Panc1 (cell line): ENCODE results near the gene TACR1. TPM values are rescaled to one million over a fixed set of nuclear protein-coding genes. Genes with fewer than 3 reads are reported as not detected.
A peak's percentile ranks its signal among the peaks of the same experiment; 100 is the strongest.

Experiments
- ATAC-seq: fragments of 200-7000 bp; cut with Tn5 transposase; 2 replicates; pipeline ENCODE4 v1.9.1; 2020; ENCODE audit warnings: mild to moderate bottlenecking, moderate library complexity
- BruUV-seq: library from RNA; stranded (reverse); fragments of 400-500 nt; replicated peaks from 2 replicates; lab custom pipeline; 2021; lab: Mats Ljungman, UMichigan
- CTCF ChIA-PET: fragments of 300-600 bp; sonication (Branson Sonifier 250); formaldehyde crosslinking; loops from one replicate; lab custom pipeline; 2022; ENCODE audit warnings: antibody characterized with exemption; lab: Charles Lee
- POLR2A ChIA-PET: fragments of 300-600 bp; sonication (Branson Sonifier 250); formaldehyde crosslinking; loops from one replicate; lab custom pipeline; 2022; ENCODE audit warnings: antibody characterized with exemption; lab: Charles Lee
- DNase-seq: peaks from one replicate; pipeline ENCODE4 v3.0.0-alpha.2; 2010; ENCODE audit warnings: low read depth, low spot score
- H3K27ac ChIP-seq: 2 replicates; pipeline ENCODE4 v1.5.1; 2011; ENCODE audit warnings: mild to moderate bottlenecking, low read length, inconsistent platforms
- H3K27me3 ChIP-seq: fragments of 200-500 bp; sonication (Bioruptor generic); 2 replicates; pipeline ENCODE4 v1.6.0; 2014; ENCODE audit warnings: low read length, inconsistent platforms; ENCODE audit not compliant: control insufficient read depth, insufficient read depth
- H3K36me3 ChIP-seq: fragments of 200-500 bp; sonication (Bioruptor generic); 2 replicates; pipeline ENCODE4 v1.5.1; 2014; ENCODE audit warnings: inconsistent platforms, mild to moderate bottlenecking, low read length, moderate library complexity; ENCODE audit not compliant: control insufficient read depth, insufficient read depth
- H3K4me1 ChIP-seq: 2 replicates; pipeline ENCODE4 v1.5.1; 2011; ENCODE audit warnings: inconsistent platforms, mild to moderate bottlenecking, low read length, moderate library complexity; ENCODE audit not compliant: control insufficient read depth, insufficient read depth
- H3K4me3 ChIP-seq, 2 experiments: 2 replicates each; pipeline ENCODE4 v1.5.1; 2011 to 2012; ENCODE audit warnings: low read depth in 2 of 2, low read length in 2 of 2, mild to moderate bottlenecking in 2 of 2, inconsistent platforms in 1 of 2, moderate library complexity in 1 of 2
- H3K9me3 ChIP-seq: fragments of 200-500 bp; sonication (Bioruptor generic); 2 replicates; pipeline ENCODE4 v1.5.1; 2014; ENCODE audit warnings: low read depth, mild to moderate bottlenecking, inconsistent platforms, low read length, moderate library complexity; ENCODE audit not compliant: control insufficient read depth, insufficient read depth
- CTCF ChIP-seq: fragments of 450-650 bp; IDR thresholded peaks from 2 replicates; pipeline ENCODE4 v1.5.1; 2017; ENCODE audit warnings: mild to moderate bottlenecking
- POLR2AphosphoS5 ChIP-seq: IDR thresholded peaks from 2 replicates; pipeline ENCODE4 v1.6.1; 2012; ENCODE audit warnings: mild to moderate bottlenecking, low read depth, low read length, moderate library complexity
- REST ChIP-seq, 2 experiments: IDR thresholded peaks; 2 replicates each; pipeline ENCODE4 v1.6.1; 2011 to 2012; ENCODE audit warnings: low read depth in 2 of 2, control low read depth in 1 of 2, low read length in 1 of 2, mild to moderate bottlenecking in 1 of 2, moderate library complexity in 1 of 2; ENCODE audit not compliant: insufficient read depth in 1 of 2
- SIN3A ChIP-seq: IDR thresholded peaks from 2 replicates; pipeline ENCODE4 v1.6.1; 2012; ENCODE audit warnings: low read depth, mild to moderate bottlenecking, low read length, moderate library complexity, borderline replicate concordance; ENCODE audit not compliant: insufficient read depth
- TCF7L2 ChIP-seq: IDR thresholded peaks from 2 replicates; pipeline ENCODE4 v1.6.1; 2011; ENCODE audit warnings: mild to moderate bottlenecking, low read depth, low read length, inconsistent platforms
- in situ Hi-C: cut with HindIII; loops from 2 replicates; pipeline ENCODE4 v1.10.0; 2016; ENCODE audit warnings: low sequenced_read_pairs, low pct_unique_long_range_greater_than_20kb
- intact Hi-C: fragments of 100-400 bp; cut with micrococcal nuclease; formaldehyde crosslinking; loops from one replicate; pipeline ENCODE4 v1.10.0; 2022; ENCODE audit not compliant: unreplicated experiment
- total RNA-seq: library from RNA; stranded (reverse); gene quantifications from one replicate; pipeline ENCODE4 v1.2.1, GENCODE V29; 2021; ENCODE audit not compliant: unreplicated experiment

The TACR1 gene
- total RNA-seq, 1 experiment from 2014 or later, result not detected

GRCh38 chr2:75065402-75066008 lies 133.8 kb downstream of the TACR1 start:
- ATAC-seq (no peak), DNase-seq (no peak)
- Histone ChIP-seq H3K9me3 (no peaks in the 10 kb centered on the region; the same call in 1 of the 2 replicates), H3K27me3 (no peaks in the 10 kb centered on the region), H3K36me3 (no peaks in the 10 kb centered on the region), H3K27ac (no peak overlapping the region), H3K4me1 (no peaks in the 10 kb centered on the region), H3K4me3 (no peak overlapping the region)
- CTCF ChIA-PET, result interaction anchor here (0.5 to 1.0 kb wide), 2 partner anchors 375 to 543 kb away, joined by 3 to 4 read pairs; no protein-coding TSS in a partner anchor
- intact Hi-C loops, result loop anchor here (10.0 kb wide), 1 partner anchor 559 kb away; no protein-coding TSS in a partner anchor
- BruUV-seq, result no TSS peak
- in situ Hi-C loops, result no loop called here
- POLR2A ChIA-PET, result no interaction called here
- no peak for TF ChIP-seq CTCF
- no peak for TF ChIP-seq TCF7L2
- no peak for TF ChIP-seq REST (IDR thresholded peaks at IDR 0.05; ENCODE audit: insufficient read depth in 1 of 2, low read depth in 2 of 2, low read length in 1 of 2)
- no peak for TF ChIP-seq SIN3A
- no peak for TF ChIP-seq POLR2AphosphoS5

GRCh38 chr2:75064691-75065396 lies 134.5 kb downstream of the TACR1 start:
- intact Hi-C loops, result loop anchor here (1.0 to 10.0 kb wide), 3 partner anchors 177 to 560 kb away; no protein-coding TSS in a partner anchor
- POLR2A ChIA-PET, result no interaction called here

More at GRCh38 chr2:75064691-75065396, 134.5 kb downstream of the TACR1 start:
- ATAC-seq, result peak; percentile 78
- CTCF ChIA-PET, result interaction anchor here (0.5 to 1.0 kb wide), 4 partner anchors 12 to 781 kb away, joined by 3 to 4 read pairs (median 4); no protein-coding TSS in a partner anchor
- Histone ChIP-seq H3K4me1 (no peaks in the 10 kb centered on the region), H3K27me3 (no peaks in the 10 kb centered on the region), H3K9me3 (no peaks in the 10 kb centered on the region), H3K4me3 (no peak overlapping the region), H3K36me3 (no peaks in the 10 kb centered on the region), H3K27ac (no peak overlapping the region)
- no TSS peak for BruUV-seq
- no peak for TF ChIP-seq REST (IDR thresholded peaks at IDR 0.05; ENCODE audit: insufficient read depth in 1 of 2, low read depth in 2 of 2, low read length in 1 of 2)
- TF ChIP-seq CTCF, result peak; percentile 93
- in situ Hi-C loops, result no loop called here
- no peak for DNase-seq
